Esophagus (tissue), 2 donors: ENCODE data around the gene EGFR. TPM values are rescaled to one million over a fixed set of nuclear protein-coding genes. Genes with fewer than 3 reads are reported as not detected.

Experiments
- H3K27ac ChIP-seq, 2 donors: one replicate each; pipeline ENCODE4 v1.5.1; 2013; ENCODE audit warnings: low read depth in 2 of 2, mild to moderate bottlenecking in 2 of 2, inconsistent platforms in 1 of 2, low read length in 1 of 2, moderate library complexity in 1 of 2
- H3K27me3 ChIP-seq, 2 donors: one replicate each; pipeline ENCODE4 v1.6.1; 2013; ENCODE audit warnings: low read length in 2 of 2, control low read depth in 1 of 2, mild to moderate bottlenecking in 1 of 2; ENCODE audit not compliant: insufficient read depth in 2 of 2, control insufficient read depth in 1 of 2
- H3K36me3 ChIP-seq, 2 donors: one replicate each; pipeline ENCODE4 v1.6.1; 2013; ENCODE audit warnings: low read length in 1 of 2; ENCODE audit not compliant: control insufficient read depth in 2 of 2, insufficient read depth in 2 of 2
- H3K4me1 ChIP-seq, 2 donors: one replicate each; pipeline ENCODE4 v1.6.1; 2013; ENCODE audit warnings: low read length in 1 of 2; ENCODE audit not compliant: control insufficient read depth in 2 of 2, insufficient read depth in 2 of 2
- H3K4me3 ChIP-seq, 2 donors: one replicate each; pipeline ENCODE4 v1.5.1; 2013; ENCODE audit warnings: low read length in 2 of 2, mild to moderate bottlenecking in 2 of 2, low read depth in 1 of 2, moderate library complexity in 1 of 2
- H3K9me3 ChIP-seq, 2 donors: one replicate each; pipeline ENCODE4 v1.6.1; 2013; ENCODE audit warnings: mild to moderate bottlenecking in 2 of 2, low read depth in 1 of 2, low read length in 1 of 2, moderate library complexity in 1 of 2; ENCODE audit not compliant: control insufficient read depth in 2 of 2, insufficient read depth in 1 of 2
- WGBS, 2 donors: extraction: QIAGEN DNeasy Blood & Tissue Kit; methylation state at CpG; one replicate each; pipeline ENCODE4 v1.1.7; 2013; 5-methylcytosine and 5-hydroxymethylcytosine counted together
- polyA plus RNA-seq, 2 donors: library from polyadenylated mRNA; stranded (reverse); fragments of 200-250 nt; gene quantifications; one replicate each; pipeline ENCODE4 v1.2.3, GENCODE V29; 2013
- donor health status: healthy with polysubstance abuse.
- donor health status: Bipolar disorder and iron deficiency.

The EGFR gene
- polyA plus RNA-seq, 2 donors = 12.8 to 16.1 TPM

- Histone ChIP-seq H3K9me3 (no peaks in the 10 kb centered on the region), H3K4me3 (no peak overlapping the region), H3K4me1 (peaks cover 6 to 18% of the 10 kb centered on the region in 2 donors), H3K36me3 (peaks cover 0 to 4% of the 10 kb centered on the region in 2 donors), H3K27ac (no peak overlapping the region), H3K27me3 (no peaks in the 10 kb centered on the region)
- 80 to 86% methylated on average over 7 of the region's 7 CpGs for WGBS, 2 donors
These were observed 64.4 kb downstream of the EGFR start for GRCh38 chr7:55083206-55083605.

GRCh38 chr7:55084307-55084706 is 65.5 kb downstream of the EGFR start:
- no peaks in the 10 kb centered on the region for H3K9me3 ChIP-seq
- 93 to 96% methylated on average over 2 of the region's 2 CpGs for WGBS, 2 donors
- H3K4me1 ChIP-seq = peaks cover 2 to 11% of the 10 kb centered on the region in 2 donors
- H3K27me3 ChIP-seq = no peaks in the 10 kb centered on the region
- no peak overlapping the region for H3K27ac ChIP-seq
- H3K4me3 ChIP-seq = no peak overlapping the region
- H3K36me3 ChIP-seq = peaks cover 0 to 2% of the 10 kb centered on the region in 2 donors

- 48 to 58% methylated on average over 12 of the region's 12 CpGs for WGBS, 2 donors
- H3K36me3 ChIP-seq = peaks cover 0 to 2% of the 10 kb centered on the region in 2 donors
- no peaks in the 10 kb centered on the region for H3K9me3 ChIP-seq
- H3K4me1 ChIP-seq = peaks cover 2 to 11% of the 10 kb centered on the region in 2 donors
- no peaks in the 10 kb centered on the region for H3K27me3 ChIP-seq
- no peak overlapping the region for H3K4me3 ChIP-seq
- peak overlapping the region; percentile 85 for H3K27ac ChIP-seq
These were observed 66.9 kb downstream of the EGFR start for GRCh38 chr7:55085511-55086412.

- Histone ChIP-seq H3K9me3 (no peaks in the 10 kb centered on the region), H3K27me3 (no peaks in the 10 kb centered on the region), H3K4me3 (peak overlapping the region in 1 of 2 donors; percentile 32), H3K36me3 (no peaks in the 10 kb centered on the region), H3K27ac (peak overlapping the region; percentile 85 to 94), H3K4me1 (peaks cover 2 to 8% of the 10 kb centered on the region in 2 donors)
- 15 to 16% methylated on average over 18 of the region's 18 CpGs for WGBS, 2 donors
These were observed 67.8 kb downstream of the EGFR start for GRCh38 chr7:55086413-55087201.

- Histone ChIP-seq H3K36me3 (no peaks in the 10 kb centered on the region), H3K9me3 (no peaks in the 10 kb centered on the region), H3K4me1 (peaks cover 2 to 8% of the 10 kb centered on the region in 2 donors), H3K27me3 (no peaks in the 10 kb centered on the region), H3K27ac (peak overlapping the region; percentile 82 to 85), H3K4me3 (no peak overlapping the region)
- WGBS, 2 donors = 50 to 58% methylated on average over 5 of the region's 5 CpGs
These were observed 68.7 kb downstream of the EGFR start for GRCh38 chr7:55087521-55087961.

GRCh38 chr7:55088107-55088506 is 69.3 kb downstream of the EGFR start:
- Histone ChIP-seq H3K27ac (peak overlapping the region in 1 of 2 donors; percentile 57), H3K4me1 (peaks cover 2 to 8% of the 10 kb centered on the region in 2 donors), H3K4me3 (no peak overlapping the region), H3K36me3 (no peaks in the 10 kb centered on the region), H3K9me3 (no peaks in the 10 kb centered on the region), H3K27me3 (no peaks in the 10 kb centered on the region)
- WGBS, 2 donors = 87 to 94% methylated on average over 6 of the region's 6 CpGs

- H3K4me1 ChIP-seq = peaks cover 2 to 9% of the 10 kb centered on the region in 2 donors
- no peaks in the 10 kb centered on the region for H3K9me3 ChIP-seq
- no peaks in the 10 kb centered on the region for H3K27me3 ChIP-seq
- no peaks in the 10 kb centered on the region for H3K36me3 ChIP-seq
- WGBS, 2 donors = 52 to 61% methylated on average over 7 of the region's 7 CpGs
- H3K4me3 ChIP-seq = no peak overlapping the region
- H3K27ac ChIP-seq = no peak overlapping the region
These were observed 69.8 kb downstream of the EGFR start for GRCh38 chr7:55088620-55089019.

GRCh38 chr7:55092186-55092974 is 73.6 kb downstream of the EGFR start:
- Histone ChIP-seq H3K27ac (no peak overlapping the region), H3K36me3 (peaks cover 0 to 1% of the 10 kb centered on the region in 2 donors)
- WGBS, 2 donors = 71 to 90% methylated on average over 15 of the region's 15 CpGs

GRCh38 chr7:55092975-55093373 is 74.2 kb downstream of the EGFR start:
- Histone ChIP-seq H3K27me3 (no peaks in the 10 kb centered on the region), H3K4me1 (peaks cover 0 to 5% of the 10 kb centered on the region in 2 donors), H3K4me3 (no peak overlapping the region), H3K27ac (no peak overlapping the region), H3K9me3 (no peaks in the 10 kb centered on the region), H3K36me3 (peaks cover 0 to 1% of the 10 kb centered on the region in 2 donors)
- 72 to 76% methylated on average over 3 of the region's 3 CpGs for WGBS, 2 donors

More at GRCh38 chr7:55092186-55092974, 73.6 kb downstream of the EGFR start:
- Histone ChIP-seq H3K4me3 (no peak overlapping the region), H3K9me3 (no peaks in the 10 kb centered on the region), H3K27me3 (no peaks in the 10 kb centered on the region), H3K4me1 (peaks cover 2 to 8% of the 10 kb centered on the region in 2 donors)
